ENCODE data around the gene RHBDL1. TPM values are rescaled to one million over a fixed set of nuclear protein-coding genes. Genes with fewer than 3 reads are reported as not detected.
A peak's percentile ranks its signal among the peaks of the same experiment; 100 is the strongest.

The RHBDL1 gene
- total RNA-seq, 3 donors from 2014 or later = 0.52 to 0.71 (median 0.53) TPM

DNA sequence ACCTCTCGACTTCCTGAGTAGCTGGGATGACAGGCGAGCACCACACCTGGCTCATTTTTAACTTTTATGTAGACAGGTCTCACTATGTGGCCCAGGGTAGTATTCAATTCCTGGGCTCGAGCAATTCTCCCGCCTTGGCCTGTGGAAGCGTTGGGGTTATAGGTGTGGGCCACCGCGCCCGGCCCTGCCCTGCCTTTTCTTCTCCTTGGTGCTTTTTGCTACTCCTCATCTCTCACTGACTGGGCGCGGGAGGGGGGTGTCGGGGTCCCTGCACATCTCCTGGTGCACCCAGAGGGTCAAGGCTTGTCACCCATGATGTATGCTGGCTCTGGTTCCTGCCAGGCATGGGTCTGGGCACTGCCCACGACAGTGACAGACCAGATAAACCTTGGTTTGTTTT is 30.9 kb upstream of the RHBDL1 start:
- no peaks in the 10 kb centered on the region for H3K36me3 Mint-ChIP-seq (ENCODE audit: insufficient read depth)
- peaks cover 19% of the 10 kb centered on the region for H3K4me1 Mint-ChIP-seq (ENCODE audit: low read depth)
- no peaks in the 10 kb centered on the region for H3K27me3 Mint-ChIP-seq (ENCODE audit: low read depth)
- no peaks in the 10 kb centered on the region for H3K9me3 Mint-ChIP-seq
- no peak for DNase-seq
- ATAC-seq = no peak
- peak overlapping the region; percentile 79 for H3K4me3 Mint-ChIP-seq

DNA sequence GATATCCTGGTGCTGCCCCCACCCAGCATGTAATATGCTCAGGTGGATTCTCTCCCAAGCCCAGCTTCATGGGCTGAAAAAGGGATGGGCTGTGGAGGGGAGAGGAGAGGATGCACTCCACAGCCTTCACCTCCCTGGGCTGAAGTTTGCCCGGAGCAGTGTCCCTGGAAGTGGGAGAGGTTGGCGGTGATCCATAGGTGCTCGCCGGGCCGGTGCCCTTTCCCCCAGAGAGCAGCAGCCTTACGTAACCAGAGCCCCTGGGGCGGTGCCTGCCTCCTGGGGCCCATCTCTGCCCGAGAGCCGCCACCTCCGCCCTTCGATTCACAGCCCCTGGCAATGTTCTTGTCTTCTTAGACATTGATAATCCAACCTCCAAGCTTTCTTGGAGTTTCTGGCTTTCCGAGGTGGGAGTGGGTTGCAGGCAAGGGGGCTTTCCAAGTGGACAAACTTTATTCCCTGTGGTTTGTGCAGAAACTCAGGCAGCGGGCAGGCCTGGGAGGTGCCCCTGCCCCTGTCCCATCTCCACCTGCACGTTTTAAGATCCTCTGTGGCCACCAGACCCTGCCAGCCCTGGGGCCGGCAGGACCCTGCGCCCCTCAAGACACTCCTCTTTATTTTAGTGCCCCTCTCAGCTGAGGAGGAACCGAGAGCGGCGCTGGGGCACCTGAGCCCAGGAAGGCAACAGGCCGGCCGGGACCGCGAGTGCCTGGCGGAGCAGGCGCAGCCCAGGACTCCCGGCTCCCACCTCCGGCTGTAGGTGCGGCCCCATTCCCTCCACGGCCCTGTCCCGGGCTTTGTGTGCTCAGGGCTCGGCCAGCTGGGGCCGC is 29.4 kb upstream of the RHBDL1 start:
- no peak for DNase-seq
- ATAC-seq = no peak
- Mint-ChIP-seq H3K4me1 (ENCODE audit: low read depth) (peaks cover 21% of the 10 kb centered on the region), H3K27me3 (ENCODE audit: low read depth) (no peaks in the 10 kb centered on the region), H3K9me3 (no peaks in the 10 kb centered on the region), H3K4me3 (no peak overlapping the region), H3K36me3 (ENCODE audit: insufficient read depth) (no peaks in the 10 kb centered on the region)

DNA sequence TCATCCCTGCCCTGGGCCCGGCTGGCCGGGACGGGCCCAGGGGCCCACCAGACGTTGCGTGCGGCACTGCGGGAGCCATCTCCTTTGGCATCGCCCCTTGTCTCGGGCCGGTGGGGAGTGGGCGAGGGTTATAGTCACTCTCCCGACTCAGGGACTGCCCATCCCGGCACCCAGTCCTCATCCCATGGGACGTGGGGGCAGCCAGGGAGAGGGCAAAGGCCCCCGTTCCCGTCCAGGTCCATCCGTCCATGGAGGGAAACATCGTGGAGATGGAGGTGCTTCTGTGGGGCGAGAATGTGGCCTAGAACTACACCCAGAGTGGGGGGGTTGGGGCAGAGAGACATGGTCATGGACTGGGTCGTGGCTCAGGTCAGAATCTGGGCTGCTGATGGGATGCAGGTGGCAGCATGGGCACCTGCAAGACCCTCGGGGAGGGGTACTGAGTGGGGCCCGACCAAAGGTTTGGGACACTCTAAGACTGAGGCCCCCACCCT is 28.7 kb upstream of the RHBDL1 start:
- Mint-ChIP-seq H3K27me3 (ENCODE audit: low read depth) (no peaks in the 10 kb centered on the region), H3K36me3 (ENCODE audit: insufficient read depth) (no peaks in the 10 kb centered on the region), H3K4me1 (ENCODE audit: low read depth) (peaks cover 21% of the 10 kb centered on the region), H3K4me3 (no peak overlapping the region), H3K9me3 (no peaks in the 10 kb centered on the region)
- ATAC-seq (no peak), DNase-seq (no peak)

DNA sequence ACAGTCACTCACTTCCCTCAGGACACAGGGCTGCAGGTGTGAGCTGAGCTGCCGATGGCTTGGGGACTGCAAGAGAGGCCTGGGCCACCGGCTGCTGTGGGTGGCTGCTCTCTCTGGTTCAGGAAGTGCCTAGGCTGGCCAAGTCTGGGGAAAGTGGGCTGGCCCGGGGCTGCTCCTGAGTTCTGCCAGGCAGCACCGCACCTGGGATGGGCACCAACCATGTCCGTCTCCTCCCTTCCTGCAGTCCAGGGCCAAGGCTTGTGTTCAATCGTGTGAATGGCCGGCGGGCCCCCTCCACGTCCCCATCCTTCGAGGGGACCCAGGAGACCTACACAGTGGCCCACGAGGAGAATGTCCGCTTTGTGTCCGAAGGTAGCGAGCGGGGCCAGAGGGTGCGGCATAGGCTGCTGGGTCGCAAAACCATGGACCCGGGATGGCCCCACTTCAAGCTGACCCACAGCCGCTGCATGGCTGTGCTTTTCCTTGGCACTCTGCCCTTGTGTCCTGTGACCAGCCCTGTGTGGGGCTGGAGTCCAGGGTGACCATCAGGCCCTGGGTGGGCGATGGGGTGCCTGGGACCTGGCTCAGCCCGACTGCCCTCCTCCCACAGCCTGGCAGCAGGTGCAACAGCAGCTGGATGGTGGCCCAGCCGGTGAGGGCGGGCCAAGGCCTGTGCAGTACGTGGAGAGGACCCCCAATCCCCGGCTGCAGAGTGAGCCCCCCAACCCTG is 28.1 kb upstream of the RHBDL1 start:
- no peaks in the 10 kb centered on the region for H3K9me3 Mint-ChIP-seq
- DNase-seq = no peak
- H3K4me1 Mint-ChIP-seq (ENCODE audit: low read depth) = peaks cover 21% of the 10 kb centered on the region
- H3K36me3 Mint-ChIP-seq (ENCODE audit: insufficient read depth) = no peaks in the 10 kb centered on the region
- H3K4me3 Mint-ChIP-seq = no peak overlapping the region
- H3K27me3 Mint-ChIP-seq (ENCODE audit: low read depth) = no peaks in the 10 kb centered on the region
- ATAC-seq = no peak

DNA sequence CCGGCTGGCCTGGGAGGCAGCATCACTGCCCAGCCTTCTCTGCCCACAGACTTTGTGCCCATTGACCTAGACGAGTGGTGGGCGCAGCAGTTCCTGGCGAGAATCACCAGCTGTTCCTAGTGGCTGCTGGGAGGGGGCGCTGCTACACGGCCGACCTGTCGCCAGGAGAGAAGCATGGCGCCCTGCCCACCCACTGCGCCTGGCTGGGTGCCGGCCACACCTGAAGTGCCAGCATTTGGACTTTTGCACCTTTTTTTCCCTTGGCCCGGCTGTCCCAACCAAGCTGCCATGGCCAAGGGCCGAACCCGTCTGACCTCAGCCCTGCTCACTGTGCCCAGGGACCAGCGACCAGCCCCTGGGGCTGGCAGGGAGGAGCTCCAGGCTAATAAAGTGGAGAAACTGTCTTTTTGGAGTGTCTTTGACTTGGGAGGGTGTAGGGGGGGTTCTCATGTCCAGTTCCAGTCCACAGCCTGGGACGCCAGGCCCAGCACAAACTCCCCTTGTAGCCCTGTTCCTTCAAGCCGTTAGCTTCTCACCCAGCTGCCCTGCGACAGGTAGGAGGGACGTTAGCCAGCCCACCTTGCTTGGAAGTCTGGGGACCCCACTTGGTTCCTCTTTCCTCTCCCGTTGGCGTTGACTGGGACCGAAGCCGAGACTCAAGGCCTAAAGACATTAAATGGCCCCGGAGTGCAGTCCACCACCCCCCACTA is 27.2 kb upstream of the RHBDL1 start:
- Mint-ChIP-seq H3K36me3 (ENCODE audit: insufficient read depth) (no peaks in the 10 kb centered on the region), H3K4me1 (ENCODE audit: low read depth) (peaks cover 18% of the 10 kb centered on the region), H3K4me3 (peak overlapping the region; percentile 84), H3K9me3 (no peaks in the 10 kb centered on the region), H3K27me3 (ENCODE audit: low read depth) (no peaks in the 10 kb centered on the region)
- no peak for DNase-seq
- no peak for ATAC-seq

DNA sequence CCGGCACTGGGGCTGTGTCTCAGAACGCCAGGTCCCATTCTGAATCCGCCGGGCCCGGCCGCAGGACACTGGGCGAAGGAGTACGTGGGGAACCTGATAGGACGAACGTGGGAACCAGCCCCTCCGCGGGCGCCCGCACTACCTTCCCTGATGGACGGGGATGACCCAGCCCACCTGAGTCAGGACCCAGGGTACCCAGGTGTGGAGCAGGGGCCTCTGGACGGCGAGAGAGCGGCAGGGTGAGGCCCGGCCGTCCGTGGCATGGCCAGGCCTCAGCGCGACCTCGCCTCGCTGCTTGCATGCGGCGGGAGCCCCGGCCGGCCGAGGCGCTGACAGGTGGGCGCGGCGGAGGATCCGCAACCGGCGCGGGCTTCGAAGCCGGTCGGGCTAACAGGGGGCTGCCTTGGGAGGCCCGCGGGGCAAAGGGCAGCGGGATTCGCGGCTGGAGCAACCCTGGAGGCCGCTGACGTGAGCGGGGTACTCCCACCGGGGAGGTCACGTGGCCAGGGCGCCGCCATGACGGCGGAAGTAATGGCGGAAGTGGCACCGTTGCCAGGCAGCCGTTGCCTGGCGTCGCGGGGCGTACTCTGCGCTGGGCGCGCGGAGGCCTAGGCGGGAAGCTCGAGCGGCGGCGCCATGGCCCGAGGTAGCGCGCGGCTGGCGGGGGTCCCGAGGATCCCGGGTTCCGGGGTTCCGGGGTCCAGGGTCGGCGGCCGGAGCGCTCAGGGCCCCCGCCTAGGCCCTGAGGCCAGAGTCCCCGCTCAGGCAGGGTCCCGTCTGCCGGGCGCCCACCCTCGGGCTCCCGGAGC is 26.5 kb upstream of the RHBDL1 start, which contains the start of gene WDR90:
WDR90 (plus strand) TSS at position 585 of the 809 bp plus-strand sequence; CDS start at position 637, 52 bp downstream.
- H3K4me3 Mint-ChIP-seq = peak within 1 kb of the TSS; percentile 84
- no peaks in the 10 kb centered on the region for H3K9me3 Mint-ChIP-seq
- ATAC-seq (peak; percentile 90 to 92), DNase-seq (peak; percentile 90)
- H3K36me3 Mint-ChIP-seq (ENCODE audit: insufficient read depth) = no peaks in the 10 kb centered on the region
- H3K27me3 Mint-ChIP-seq (ENCODE audit: low read depth) = no peaks in the 10 kb centered on the region
- peaks cover 14% of the 10 kb centered on the region for H3K4me1 Mint-ChIP-seq (ENCODE audit: low read depth)

DNA sequence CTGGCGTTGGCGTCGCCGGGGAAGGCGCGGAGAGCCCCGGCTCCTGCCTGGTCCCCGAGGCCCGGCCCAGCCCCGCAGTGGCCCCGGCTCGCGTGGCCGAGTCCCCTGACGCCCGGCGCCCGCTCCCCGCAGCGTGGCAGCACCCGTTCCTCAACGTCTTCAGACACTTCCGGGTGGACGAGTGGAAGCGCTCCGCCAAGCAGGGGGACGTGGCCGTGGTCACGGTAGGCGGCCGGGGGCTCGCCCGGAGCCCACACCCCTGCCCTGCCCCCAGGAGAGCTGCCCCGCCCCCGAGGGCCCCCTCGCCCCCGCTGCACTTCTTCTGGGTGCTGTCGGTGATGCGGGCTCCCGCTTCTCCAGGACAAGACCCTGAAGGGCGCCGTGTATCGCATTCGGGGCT is 25.8 kb upstream of the RHBDL1 start:
- no peak for DNase-seq
- peak overlapping the region; percentile 76 for H3K4me3 Mint-ChIP-seq
- H3K36me3 Mint-ChIP-seq (ENCODE audit: insufficient read depth) = no peaks in the 10 kb centered on the region
- no peaks in the 10 kb centered on the region for H3K9me3 Mint-ChIP-seq
- peaks cover 8% of the 10 kb centered on the region for H3K4me1 Mint-ChIP-seq (ENCODE audit: low read depth)
- no peaks in the 10 kb centered on the region for H3K27me3 Mint-ChIP-seq (ENCODE audit: low read depth)
- peak; percentile 24 to 27 for ATAC-seq

DNA sequence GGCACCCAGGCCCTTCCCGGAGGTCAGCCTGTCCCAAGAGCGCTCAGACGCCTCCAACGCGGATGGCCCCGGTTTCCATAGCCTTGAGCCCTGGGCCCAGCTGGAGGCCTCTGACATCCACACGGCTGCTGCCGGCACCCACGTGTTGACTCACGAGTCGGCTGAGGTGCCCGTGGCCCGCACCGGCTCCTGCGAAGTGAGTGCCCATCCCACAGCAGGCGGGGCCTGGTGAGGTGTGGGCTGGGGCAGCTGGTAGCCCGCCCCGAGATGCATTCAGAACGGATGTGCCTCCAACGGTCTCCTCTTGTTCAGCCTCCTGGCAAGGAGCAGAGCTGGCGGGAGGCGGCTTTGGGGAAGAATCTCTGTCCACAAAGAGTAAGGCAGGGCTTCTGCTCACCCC is 23.6 kb upstream of the RHBDL1 start:
- H3K4me3 Mint-ChIP-seq = no peak overlapping the region
- no peak for DNase-seq
- H3K27me3 Mint-ChIP-seq (ENCODE audit: low read depth) = no peaks in the 10 kb centered on the region
- ATAC-seq = no peak
- no peaks in the 10 kb centered on the region for H3K36me3 Mint-ChIP-seq (ENCODE audit: insufficient read depth)
- H3K4me1 Mint-ChIP-seq (ENCODE audit: low read depth) = peaks cover 6% of the 10 kb centered on the region
- no peaks in the 10 kb centered on the region for H3K9me3 Mint-ChIP-seq

DNA sequence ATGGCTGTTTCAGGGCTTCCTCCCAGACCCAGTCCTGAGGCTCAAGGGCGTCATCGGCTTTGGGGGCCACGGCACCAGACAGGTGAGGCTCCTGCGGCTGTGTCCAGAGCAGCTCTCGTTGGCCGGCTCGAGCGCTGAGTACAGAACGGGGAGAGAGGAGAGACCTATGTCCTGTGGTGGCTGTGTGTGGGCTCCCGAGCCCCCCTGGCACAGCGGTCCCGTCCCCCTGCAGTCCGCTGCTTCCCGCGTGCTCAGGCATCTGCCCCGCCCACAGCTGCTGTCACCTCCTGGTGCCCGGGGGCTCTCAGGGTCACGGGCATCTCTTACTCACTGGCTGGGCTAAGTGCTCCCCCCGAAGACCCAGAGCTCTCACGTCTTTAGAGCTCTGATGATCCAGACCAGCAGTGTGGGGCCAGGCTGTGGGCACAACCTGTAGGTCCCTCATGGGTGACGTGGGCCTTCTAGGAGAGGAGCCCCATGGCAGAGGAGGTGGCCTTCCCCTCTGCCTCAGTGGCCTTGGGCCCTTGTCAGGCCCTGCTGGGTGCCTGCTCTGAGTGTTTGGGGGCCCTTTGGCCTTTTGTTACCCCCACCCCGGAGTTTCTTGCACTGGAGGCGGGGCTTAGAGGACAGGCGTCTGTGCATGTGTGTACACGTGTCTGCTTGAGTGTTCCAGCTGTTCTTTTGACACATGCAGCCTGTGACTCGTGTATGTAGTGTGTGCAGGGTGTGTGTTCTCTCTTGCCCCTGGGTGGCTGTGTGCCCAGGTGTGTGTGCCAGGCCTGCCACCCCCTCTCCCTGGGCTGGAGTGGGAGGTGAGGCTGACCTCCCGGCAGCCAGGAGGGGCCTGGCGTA is 22.8 kb upstream of the RHBDL1 start:
- DNase-seq (no peak), ATAC-seq (no peak)
- no peaks in the 10 kb centered on the region for H3K36me3 Mint-ChIP-seq (ENCODE audit: insufficient read depth)
- H3K4me1 Mint-ChIP-seq (ENCODE audit: low read depth) = peaks cover 6% of the 10 kb centered on the region
- no peaks in the 10 kb centered on the region for H3K27me3 Mint-ChIP-seq (ENCODE audit: low read depth)
- H3K9me3 Mint-ChIP-seq = no peaks in the 10 kb centered on the region
- H3K4me3 Mint-ChIP-seq = no peak overlapping the region

DNA sequence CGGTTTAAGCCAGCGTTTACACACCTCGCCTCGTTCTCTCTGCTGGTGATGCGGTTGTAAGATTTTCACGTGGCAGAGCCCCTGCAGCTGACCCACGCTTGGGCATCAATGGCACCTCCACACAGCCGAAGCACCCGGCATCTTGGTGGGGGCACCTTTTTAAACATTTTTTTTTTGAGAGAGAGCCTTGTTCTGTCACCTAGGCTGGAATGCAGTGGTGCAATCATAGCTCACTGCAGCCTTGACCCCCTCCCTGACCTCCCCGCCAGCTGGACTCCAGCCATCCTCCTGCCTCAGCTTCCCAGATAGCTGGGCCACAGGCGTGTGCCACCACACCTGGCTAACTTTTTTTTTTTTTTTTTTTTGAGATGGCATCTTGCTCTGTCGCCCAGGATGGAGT is 21.4 kb upstream of the RHBDL1 start:
- Mint-ChIP-seq H3K27me3 (ENCODE audit: low read depth) (no peaks in the 10 kb centered on the region), H3K9me3 (no peaks in the 10 kb centered on the region), H3K36me3 (ENCODE audit: insufficient read depth) (no peaks in the 10 kb centered on the region), H3K4me1 (ENCODE audit: low read depth) (peaks cover 2% of the 10 kb centered on the region), H3K4me3 (no peak overlapping the region)
- ATAC-seq (no peak), DNase-seq (no peak)

DNA sequence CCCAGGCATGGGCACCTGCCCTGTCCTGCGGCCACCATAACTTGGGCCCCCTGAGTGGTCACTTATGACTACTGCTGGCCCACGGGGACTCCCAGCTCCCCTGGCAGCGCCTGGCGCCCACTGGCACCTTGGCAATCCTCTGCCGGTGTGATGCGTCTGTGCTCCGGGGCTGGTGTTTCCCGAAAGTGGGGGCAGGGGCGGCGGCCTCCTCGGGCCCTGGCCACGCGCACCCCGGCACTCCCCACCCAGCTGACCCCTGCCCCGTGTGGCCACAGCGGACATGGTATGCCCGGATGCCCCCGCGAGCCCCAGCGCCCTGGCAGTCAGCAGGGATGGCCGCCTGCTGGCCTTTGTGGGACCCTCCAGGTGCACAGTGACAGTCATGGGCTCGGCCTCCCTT is 18.0 kb upstream of the RHBDL1 start:
- Mint-ChIP-seq H3K9me3 (no peaks in the 10 kb centered on the region), H3K4me1 (ENCODE audit: low read depth) (peaks cover 4% of the 10 kb centered on the region), H3K4me3 (no peak overlapping the region), H3K36me3 (ENCODE audit: insufficient read depth) (no peaks in the 10 kb centered on the region), H3K27me3 (ENCODE audit: low read depth) (no peaks in the 10 kb centered on the region)
- ATAC-seq = no peak
- no peak for DNase-seq

DNA sequence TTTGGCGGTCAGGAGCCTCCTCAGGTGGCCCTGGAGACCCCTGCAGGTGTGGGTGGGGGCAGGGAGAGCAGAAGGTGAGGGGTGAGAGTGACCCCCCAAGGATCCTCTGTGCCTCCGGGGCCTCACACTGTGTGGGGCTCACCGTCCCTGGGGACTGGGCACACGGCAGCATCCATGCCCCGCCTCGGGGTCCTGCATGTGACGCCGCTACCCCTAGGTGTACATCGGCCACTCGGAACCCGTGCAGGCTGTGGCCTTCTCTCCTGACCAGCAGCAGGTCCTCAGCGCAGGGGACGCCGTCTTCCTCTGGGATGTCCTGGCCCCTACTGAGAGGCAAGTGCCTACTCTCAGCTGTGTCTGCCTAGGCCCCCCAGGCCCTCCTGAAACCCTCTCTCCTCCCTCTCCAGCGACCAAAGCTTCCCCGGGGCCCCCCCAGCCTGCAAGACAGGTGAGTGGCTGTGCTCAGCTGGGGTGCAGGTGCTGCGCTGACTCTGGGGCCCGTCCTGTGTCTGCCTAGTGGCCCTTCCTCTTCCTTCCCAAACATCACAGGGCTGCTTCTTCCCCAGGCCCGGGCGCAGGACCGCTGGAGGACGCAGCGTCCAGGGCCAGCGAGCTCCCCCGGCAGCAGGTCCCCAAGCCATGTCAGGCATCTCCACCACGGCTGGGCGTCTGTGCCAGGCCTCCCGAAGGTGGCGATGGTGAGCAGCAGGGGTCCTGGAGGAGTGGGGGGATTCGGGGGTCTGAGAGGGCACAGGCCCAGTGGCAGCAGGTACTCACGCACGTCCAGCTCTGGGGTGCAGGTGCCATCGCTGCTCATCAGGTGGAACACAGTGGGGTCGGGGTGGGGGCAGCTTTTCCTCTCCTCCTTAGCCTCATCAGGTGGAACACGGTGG is 16.5 kb upstream of the RHBDL1 start:
- DNase-seq = no peak
- no peaks in the 10 kb centered on the region for H3K27me3 Mint-ChIP-seq (ENCODE audit: low read depth)
- H3K4me1 Mint-ChIP-seq (ENCODE audit: low read depth) = peaks cover 4% of the 10 kb centered on the region
- no peaks in the 10 kb centered on the region for H3K9me3 Mint-ChIP-seq
- H3K36me3 Mint-ChIP-seq (ENCODE audit: insufficient read depth) = no peaks in the 10 kb centered on the region
- H3K4me3 Mint-ChIP-seq = no peak overlapping the region
- no peak for ATAC-seq
